HepG2 (cell line): ENCODE data around the gene CARHSP1. TPM values are rescaled to one million over a fixed set of nuclear protein-coding genes. Genes with fewer than 3 reads are reported as not detected.

ENCODE experiments used
- AGO2 ChIP-seq: fragments of 200-400 bp; formaldehyde crosslinking; optimal IDR thresholded peaks from 2 replicates; pipeline ENCODE3; 2017; ENCODE audit warnings: mild to moderate bottlenecking, low read depth, low read length, moderate library complexity
- GABPA ChIP-seq, 2 experiments: IDR thresholded peaks; 2 replicates each; pipeline ENCODE4 v1.6.1; 2011 to 2016; ENCODE audit warnings: low read depth in 2 of 2, low read length in 1 of 2, missing biosample characterization in 1 of 2, missing genetic modification characterization in 1 of 2
- HOXD1 ChIP-seq: sonication (generic); formaldehyde crosslinking; IDR thresholded peaks from 2 replicates; pipeline ENCODE4 v1.5.0; 2020; ENCODE audit warnings: missing genetic modification reagents
- IKZF1 ChIP-seq: fragments of 450-650 bp; IDR thresholded peaks from 2 replicates; pipeline ENCODE4 v1.7.1; 2016
- NFE2L1 ChIP-seq: sonication (generic); formaldehyde crosslinking; IDR thresholded peaks from 2 replicates; pipeline ENCODE4 v1.4.0; 2020; ENCODE audit warnings: missing genetic modification reagents, mild to moderate bottlenecking, borderline replicate concordance
- NR2F1 ChIP-seq, 2 experiments: fragments of 450-650 bp in 1 of 2; formaldehyde crosslinking in 1 of 2; IDR thresholded peaks; 2 replicates each; pipeline versions ENCODE4 v1.5.0 to v1.6.1; 2016 to 2020; ENCODE audit warnings: mild to moderate bottlenecking in 1 of 2, missing compliant biosample characterization in 1 of 2, missing genetic modification reagents in 1 of 2, moderate library complexity in 1 of 2
- SIN3B ChIP-seq: fragments of 150-350 bp; IDR thresholded peaks from 2 replicates; pipeline ENCODE4 v1.6.1; 2014; ENCODE audit warnings: low read length
- SMARCE1 ChIP-seq: fragments of 450-650 bp; IDR thresholded peaks from 2 replicates; pipeline ENCODE4 v1.6.1; 2017; ENCODE audit warnings: borderline replicate concordance
- TFAP4 ChIP-seq: sonication (generic); IDR thresholded peaks from 2 replicates; pipeline ENCODE4 v1.6.1; 2016; ENCODE audit warnings: low read depth, borderline replicate concordance
- THRA ChIP-seq: sonication (generic); formaldehyde crosslinking; IDR thresholded peaks from 2 replicates; pipeline ENCODE4 v1.4.0; 2020; ENCODE audit warnings: missing genetic modification reagents, borderline replicate concordance
- ZFP36L1 ChIP-seq: sonication (generic); formaldehyde crosslinking; IDR thresholded peaks from 2 replicates; pipeline ENCODE4 v1.8.0; 2022; ENCODE audit warnings: mild to moderate bottlenecking, missing genetic modification reagents, moderate library complexity
- ZSCAN22 ChIP-seq: sonication (generic); formaldehyde crosslinking; IDR thresholded peaks from 2 replicates; pipeline ENCODE4 v1.4.0; 2020; ENCODE audit warnings: mild to moderate bottlenecking, missing genetic modification reagents
- polyA plus RNA-seq, 8 experiments: library from polyadenylated mRNA; depleted of rRNA in 3 of 8; stranded (reverse) in 7 of 8; unstranded in 1 of 8; fragments of >200 nt; fragmentation: Illumina TruSeq in 4 of 8; extraction: Trizol in 4 of 8; gene quantifications; 2 replicates each; pipeline versions ENCODE4 v1.2.1 to v1.2.3, GENCODE V29; 2011 to 2016; ENCODE audit warnings: low read depth in 4 of 8, missing spikeins in 1 of 8, mixed read lengths in 1 of 8; ENCODE audit not compliant: insufficient read depth in 1 of 8
- total RNA-seq, 5 experiments: library from RNA; depleted of rRNA; stranded (reverse); fragments of >200 nt; fragmentation: Illumina TruSeq; extraction: Trizol; gene quantifications; 2 replicates each; pipeline ENCODE4 v1.2.3, GENCODE V29; 2016; ENCODE audit warnings: low read depth in 1 of 5
- TF ChIP-seq, protein P1 (sequence below): sonication (generic); formaldehyde crosslinking; IDR thresholded peaks from 2 replicates; pipeline ENCODE4 v1.4.0; 2020; ENCODE audit warnings: missing genetic modification reagents
- TF ChIP-seq, protein P2 (sequence below): sonication (generic); formaldehyde crosslinking; IDR thresholded peaks from 2 replicates; pipeline ENCODE4 v1.8.0; 2022; ENCODE audit warnings: missing genetic modification reagents, mild to moderate bottlenecking, borderline replicate concordance
- TF ChIP-seq, protein P3 (sequence below): sonication (generic); formaldehyde crosslinking; IDR thresholded peaks from one replicate; pipeline ENCODE4 v1.5.1; 2020; ENCODE audit warnings: mild to moderate bottlenecking, missing genetic modification reagents; ENCODE audit errors: not compliant biosample characterization

The CARHSP1 gene
- total and polyA plus RNA-seq, 2 of the 13 experiments (the other 11 are each of a cell fraction or from before 2014, with no cell fraction given), result 173 to 345 TPM

- TF ChIP-seq NR2F1 (CRISPR knock-in tag; IDR thresholded peaks at IDR 0.05) (peak; percentile 92 to 95), SIN3B (0 out of 2 replicates have a peak, but pooled peaks have one; percentile 36), SMARCE1 (no peak), NFE2L1 (peak; percentile 55; the same call in 1 of the 2 replicates), THRA (peak; percentile 100), IKZF1 (no peak), AGO2 (peak; percentile 91), HOXD1 (CRISPR knock-in tag) (peak; percentile 82), ZFP36L1 (no peak; the same call in 1 of the 2 replicates), GABPA (IDR thresholded peaks at IDR 0.05; ENCODE audit: low read depth, low read length) (no peak), GABPA (CRISPR knock-in tag; IDR thresholded peaks at IDR 0.05; ENCODE audit: low read depth) (peak; percentile 69), ZSCAN22 (CRISPR knock-in tag) (no peak), TFAP4 (0 out of 2 replicates have a peak, but pooled peaks have one; percentile 31)
- TF ChIP-seq, protein P1, sequence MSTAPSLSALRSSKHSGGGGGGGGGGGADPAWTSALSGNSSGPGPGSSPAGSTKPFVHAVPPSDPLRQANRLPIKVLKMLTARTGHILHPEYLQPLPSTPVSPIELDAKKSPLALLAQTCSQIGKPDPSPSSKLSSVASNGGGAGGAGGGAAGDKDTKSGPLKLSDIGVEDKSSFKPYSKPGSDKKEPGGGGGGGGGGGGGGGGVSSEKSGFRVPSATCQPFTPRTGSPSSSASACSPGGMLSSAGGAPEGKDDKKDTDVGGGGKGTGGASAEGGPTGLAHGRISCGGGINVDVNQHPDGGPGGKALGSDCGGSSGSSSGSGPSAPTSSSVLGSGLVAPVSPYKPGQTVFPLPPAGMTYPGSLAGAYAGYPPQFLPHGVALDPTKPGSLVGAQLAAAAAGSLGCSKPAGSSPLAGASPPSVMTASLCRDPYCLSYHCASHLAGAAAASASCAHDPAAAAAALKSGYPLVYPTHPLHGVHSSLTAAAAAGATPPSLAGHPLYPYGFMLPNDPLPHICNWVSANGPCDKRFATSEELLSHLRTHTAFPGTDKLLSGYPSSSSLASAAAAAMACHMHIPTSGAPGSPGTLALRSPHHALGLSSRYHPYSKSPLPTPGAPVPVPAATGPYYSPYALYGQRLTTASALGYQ (CRISPR knock-in tag), result peak; percentile 91; the same call in 1 of the 2 replicates
- TF ChIP-seq, protein P2, sequence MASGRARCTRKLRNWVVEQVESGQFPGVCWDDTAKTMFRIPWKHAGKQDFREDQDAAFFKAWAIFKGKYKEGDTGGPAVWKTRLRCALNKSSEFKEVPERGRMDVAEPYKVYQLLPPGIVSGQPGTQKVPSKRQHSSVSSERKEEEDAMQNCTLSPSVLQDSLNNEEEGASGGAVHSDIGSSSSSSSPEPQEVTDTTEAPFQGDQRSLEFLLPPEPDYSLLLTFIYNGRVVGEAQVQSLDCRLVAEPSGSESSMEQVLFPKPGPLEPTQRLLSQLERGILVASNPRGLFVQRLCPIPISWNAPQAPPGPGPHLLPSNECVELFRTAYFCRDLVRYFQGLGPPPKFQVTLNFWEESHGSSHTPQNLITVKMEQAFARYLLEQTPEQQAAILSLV (CRISPR knock-in tag), result peak; percentile 78; the same call in 1 of the 2 replicates
- TF ChIP-seq, protein P3, sequence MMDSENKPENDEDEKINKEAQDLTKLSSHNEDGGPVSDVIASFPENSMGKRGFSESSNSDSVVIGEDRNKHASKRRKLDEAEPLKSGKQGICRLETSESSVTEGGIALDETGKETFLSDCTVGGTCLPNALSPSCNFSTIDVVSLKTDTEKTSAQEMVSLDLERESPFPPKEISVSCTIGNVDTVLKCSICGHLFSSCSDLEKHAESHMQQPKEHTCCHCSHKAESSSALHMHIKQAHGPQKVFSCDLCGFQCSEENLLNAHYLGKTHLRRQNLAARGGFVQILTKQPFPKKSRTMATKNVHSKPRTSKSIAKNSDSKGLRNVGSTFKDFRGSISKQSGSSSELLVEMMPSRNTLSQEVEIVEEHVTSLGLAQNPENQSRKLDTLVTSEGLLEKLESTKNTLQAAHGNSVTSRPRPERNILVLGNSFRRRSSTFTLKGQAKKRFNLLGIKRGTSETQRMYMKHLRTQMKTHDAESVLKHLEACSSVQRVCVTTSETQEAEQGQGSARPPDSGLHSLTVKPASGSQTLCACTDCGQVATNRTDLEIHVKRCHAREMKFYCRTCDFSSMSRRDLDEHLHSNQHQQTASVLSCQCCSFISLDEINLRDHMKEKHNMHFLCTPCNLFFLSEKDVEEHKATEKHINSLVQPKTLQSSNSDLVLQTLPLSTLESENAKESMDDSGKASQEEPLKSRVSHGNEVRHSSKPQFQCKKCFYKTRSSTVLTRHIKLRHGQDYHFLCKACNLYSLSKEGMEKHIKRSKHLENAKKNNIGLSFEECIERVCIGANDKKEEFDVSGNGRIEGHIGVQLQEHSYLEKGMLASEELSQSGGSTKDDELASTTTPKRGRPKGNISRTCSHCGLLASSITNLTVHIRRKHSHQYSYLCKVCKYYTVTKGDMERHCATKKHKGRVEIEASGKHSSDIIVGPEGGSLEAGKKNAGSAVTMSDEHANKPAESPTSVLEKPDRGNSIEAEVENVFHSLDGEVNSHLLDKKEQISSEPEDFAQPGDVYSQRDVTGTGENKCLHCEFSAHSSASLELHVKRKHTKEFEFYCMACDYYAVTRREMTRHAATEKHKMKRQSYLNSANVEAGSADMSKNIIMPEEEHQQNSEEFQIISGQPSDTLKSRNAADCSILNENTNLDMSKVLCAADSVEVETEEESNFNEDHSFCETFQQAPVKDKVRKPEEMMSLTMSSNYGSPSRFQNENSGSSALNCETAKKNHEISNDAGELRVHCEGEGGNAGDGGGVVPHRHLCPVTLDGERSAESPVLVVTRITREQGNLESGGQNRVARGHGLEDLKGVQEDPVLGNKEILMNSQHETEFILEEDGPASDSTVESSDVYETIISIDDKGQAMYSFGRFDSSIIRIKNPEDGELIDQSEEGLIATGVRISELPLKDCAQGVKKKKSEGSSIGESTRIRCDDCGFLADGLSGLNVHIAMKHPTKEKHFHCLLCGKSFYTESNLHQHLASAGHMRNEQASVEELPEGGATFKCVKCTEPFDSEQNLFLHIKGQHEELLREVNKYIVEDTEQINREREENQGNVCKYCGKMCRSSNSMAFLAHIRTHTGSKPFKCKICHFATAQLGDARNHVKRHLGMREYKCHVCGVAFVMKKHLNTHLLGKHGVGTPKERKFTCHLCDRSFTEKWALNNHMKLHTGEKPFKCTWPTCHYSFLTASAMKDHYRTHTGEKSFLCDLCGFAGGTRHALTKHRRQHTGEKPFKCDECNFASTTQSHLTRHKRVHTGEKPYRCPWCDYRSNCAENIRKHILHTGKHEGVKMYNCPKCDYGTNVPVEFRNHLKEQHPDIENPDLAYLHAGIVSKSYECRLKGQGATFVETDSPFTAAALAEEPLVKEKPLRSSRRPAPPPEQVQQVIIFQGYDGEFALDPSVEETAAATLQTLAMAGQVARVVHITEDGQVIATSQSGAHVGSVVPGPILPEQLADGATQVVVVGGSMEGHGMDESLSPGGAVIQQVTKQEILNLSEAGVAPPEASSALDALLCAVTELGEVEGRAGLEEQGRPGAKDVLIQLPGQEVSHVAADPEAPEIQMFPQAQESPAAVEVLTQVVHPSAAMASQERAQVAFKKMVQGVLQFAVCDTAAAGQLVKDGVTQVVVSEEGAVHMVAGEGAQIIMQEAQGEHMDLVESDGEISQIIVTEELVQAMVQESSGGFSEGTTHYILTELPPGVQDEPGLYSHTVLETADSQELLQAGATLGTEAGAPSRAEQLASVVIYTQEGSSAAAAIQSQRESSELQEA, result peak; percentile 67
Measured at GRCh38 chr16:8850279-8850885, 18.4 kb downstream of the CARHSP1 start (continued).
